Tibial nerve (tissue), 4 donors: ENCODE measurements around the gene COPS9. TPM values are rescaled to one million over a fixed set of nuclear protein-coding genes. Genes with fewer than 3 reads are reported as not detected.

Experiments
- DNase-seq, 2 donors: peaks; one replicate each; pipeline ENCODE4 v3.0.0-alpha.2; 2019; ENCODE audit warnings: low spot score in 2 of 2
- H3K27ac ChIP-seq, 4 donors: fragments of 200-600 bp; sonication (generic) in 3 of 4; one replicate each; pipeline ENCODE4 v1.5.1; 2017 to 2019; ENCODE audit warnings: mild to moderate bottlenecking in 1 of 4
- H3K27me3 ChIP-seq, 2 donors: fragments of 200-600 bp; sonication (generic) in 1 of 2; one replicate each; pipeline versions ENCODE4 v1.5.1 to v1.6.0; 2017 to 2019
- H3K36me3 ChIP-seq, 3 donors: fragments of 200-600 bp; sonication (generic); one replicate each; pipeline ENCODE4 v1.5.1; 2018 to 2019
- H3K4me1 ChIP-seq, 4 donors: fragments of 200-600 bp; sonication (generic) in 3 of 4; one replicate each; pipeline ENCODE4 v1.5.1; 2017 to 2019
- H3K4me3 ChIP-seq, 4 donors: fragments of 200-600 bp; sonication (generic) in 3 of 4; one replicate each; pipeline ENCODE4 v1.5.1; 2017 to 2019; ENCODE audit warnings: mild to moderate bottlenecking in 1 of 4, moderate library complexity in 1 of 4
- H3K9me3 ChIP-seq, 4 donors: fragments of 200-600 bp; sonication (generic) in 3 of 4; one replicate each; pipeline ENCODE4 v1.5.1; 2017 to 2019
- CTCF ChIP-seq, 5 experiments: fragments of 200-600 bp in 3 of 5; fragments of 450-650 bp in 2 of 5; sonication (generic) in 3 of 5; IDR thresholded peaks; one replicate each; pipeline ENCODE4 v1.5.1; 2016 to 2019; ENCODE audit warnings: antibody characterized with exemption in 5 of 5, mild to moderate bottlenecking in 3 of 5, moderate library complexity in 2 of 5
- EP300 ChIP-seq, 2 donors: sonication (generic); formaldehyde crosslinking; IDR thresholded peaks; one replicate each; pipeline ENCODE4 v1.6.1; 2017; ENCODE audit warnings: antibody characterized with exemption in 2 of 2, mild to moderate bottlenecking in 1 of 2
- POLR2A ChIP-seq, 2 donors: fragments of 450-650 bp; IDR thresholded peaks; one replicate each; pipeline ENCODE4 v1.6.1; 2017; ENCODE audit warnings: antibody characterized with exemption in 2 of 2, mild to moderate bottlenecking in 2 of 2, moderate library complexity in 2 of 2
- WGBS, 2 donors: methylation state at CpG; one replicate each; pipeline ENCODE4 v1.1.5; 2018; 5-methylcytosine and 5-hydroxymethylcytosine counted together
- total RNA-seq, 4 donors: library from RNA; depleted of rRNA; stranded (reverse); fragments of >200 nt; gene quantifications; one replicate each; pipeline ENCODE4 v1.1.0, GENCODE V29; 2016

Gene COPS9
- total RNA-seq, 4 donors from 2014 or later: 94.8 to 224 (median 141) TPM

GRCh38 chr2:240160291-240161086 is 24.4 kb upstream of the COPS9 start:
- Histone ChIP-seq H3K36me3 (no peaks in the 10 kb centered on the region), H3K9me3 (no peaks in the 10 kb centered on the region), H3K4me1 (no peaks in the 10 kb centered on the region), H3K27me3 (peaks cover 0 to 6% of the 10 kb centered on the region in 2 donors), H3K27ac (no peak overlapping the region), H3K4me3 (no peak overlapping the region)
- 86 to 91% methylated on average over 13 to 16 of the region's 18 CpGs for WGBS, 2 donors
- TF ChIP-seq POLR2A (IDR thresholded peaks at IDR 0.05): no peak
- TF ChIP-seq CTCF (IDR thresholded peaks at IDR 0.05): no peak
- TF ChIP-seq EP300 (IDR thresholded peaks at IDR 0.05): no peak
- no peak for DNase-seq

GRCh38 chr2:240159251-240159839 is 23.2 kb upstream of the COPS9 start:
- TF ChIP-seq CTCF (IDR thresholded peaks at IDR 0.05) (no peak), POLR2A (IDR thresholded peaks at IDR 0.05) (no peak), EP300 (IDR thresholded peaks at IDR 0.05) (no peak)
- Histone ChIP-seq H3K27ac (no peak overlapping the region), H3K36me3 (no peaks in the 10 kb centered on the region), H3K4me3 (no peak overlapping the region), H3K27me3 (peaks cover 0 to 3% of the 10 kb centered on the region in 2 donors), H3K4me1 (no peaks in the 10 kb centered on the region), H3K9me3 (no peaks in the 10 kb centered on the region)
- no peak for DNase-seq
- WGBS, 2 donors: 84 to 85% methylated on average over 20 to 21 of the region's 21 CpGs

- H3K4me1 ChIP-seq: no peaks in the 10 kb centered on the region
- WGBS, 2 donors: 76 to 100% methylated on average over 5 of the region's 5 CpGs
- DNase-seq: no peak
- TF ChIP-seq EP300 (IDR thresholded peaks at IDR 0.05) (no peak), CTCF (IDR thresholded peaks at IDR 0.05) (no peak), POLR2A (IDR thresholded peaks at IDR 0.05) (no peak)
- H3K27ac ChIP-seq: no peak overlapping the region
- H3K27me3 ChIP-seq: peaks cover 0 to 6% of the 10 kb centered on the region in 2 donors
- no peaks in the 10 kb centered on the region for H3K36me3 ChIP-seq
- H3K4me3 ChIP-seq: no peak overlapping the region
- H3K9me3 ChIP-seq: peaks cover 0 to 10% (median 0%) of the 10 kb centered on the region in 4 donors
Observed at GRCh38 chr2:240157147-240157470, 21.0 kb upstream of the COPS9 start.

- DNase-seq: no peak
- Histone ChIP-seq H3K4me1 (no peaks in the 10 kb centered on the region), H3K4me3 (no peak overlapping the region), H3K27ac (no peak overlapping the region), H3K36me3 (no peaks in the 10 kb centered on the region), H3K9me3 (peaks cover 0 to 10% (median 0%) of the 10 kb centered on the region in 4 donors), H3K27me3 (peaks cover 0 to 6% of the 10 kb centered on the region in 2 donors)
- 83 to 85% methylated on average over 25 to 27 of the region's 29 CpGs for WGBS, 2 donors
- TF ChIP-seq CTCF (IDR thresholded peaks at IDR 0.05) (no peak), EP300 (IDR thresholded peaks at IDR 0.05) (no peak), POLR2A (IDR thresholded peaks at IDR 0.05) (no peak)
Observed at GRCh38 chr2:240156435-240157146, 20.5 kb upstream of the COPS9 start.
